ENCODE data around the gene KIF6. TPM values are rescaled to one million over a fixed set of nuclear protein-coding genes. Genes with fewer than 3 reads are reported as not detected.

The KIF6 gene
- total RNA-seq, 2 experiments from 2014 or later, result not detected

DNA sequence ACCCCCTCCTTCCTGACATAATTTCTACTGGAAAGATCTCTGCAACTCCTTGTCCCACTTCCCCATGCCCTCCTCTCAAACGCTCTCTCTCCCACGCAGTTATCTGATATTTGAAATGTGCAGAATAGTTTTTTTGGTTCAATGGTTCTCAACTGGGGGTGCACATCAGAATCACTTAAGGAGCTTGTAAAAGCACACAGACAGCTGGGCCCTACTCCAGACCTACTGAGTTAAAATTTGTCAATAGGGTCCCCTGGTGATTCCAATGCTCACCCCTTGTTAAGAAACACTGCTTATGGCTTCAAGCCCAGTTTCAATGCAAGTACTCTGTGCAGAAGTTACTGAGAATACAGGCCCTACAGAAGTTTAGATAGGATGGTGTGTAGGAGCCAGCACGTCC is 357.5 kb downstream of the KIF6 start:
- Mint-ChIP-seq H3K27me3 (peaks cover 17% of the 10 kb centered on the region), H3K9me3 (no peaks in the 10 kb centered on the region), H3K36me3 (ENCODE audit: low read depth) (no peaks in the 10 kb centered on the region), H3K4me1 (ENCODE audit: low read depth) (no peaks in the 10 kb centered on the region), H3K4me3 (no peak overlapping the region), H3K27ac (no peak overlapping the region)
- intact Hi-C loops (cut with DNase I, micrococcal nuclease), result no loop called here
- H3K27ac ChIP-seq (ENCODE audit: low read depth in 1 of 2, low read length in 2 of 2), result no peak overlapping the region
- no peaks in the 10 kb centered on the region for H3K9me3 ChIP-seq (ENCODE audit: control insufficient read depth in 1 of 2, insufficient read depth in 1 of 2, low read length in 2 of 2)
- POLR2A ChIA-PET, result no interaction called here
- CTCF ChIA-PET, result no interaction called here
- no peaks in the 10 kb centered on the region for H3K4me1 ChIP-seq (ENCODE audit: insufficient read depth, low read length)
- ATAC-seq (ENCODE audit: poor library complexity) (no peak), DNase-seq (no peak)
- TF ChIP-seq, protein P1, sequence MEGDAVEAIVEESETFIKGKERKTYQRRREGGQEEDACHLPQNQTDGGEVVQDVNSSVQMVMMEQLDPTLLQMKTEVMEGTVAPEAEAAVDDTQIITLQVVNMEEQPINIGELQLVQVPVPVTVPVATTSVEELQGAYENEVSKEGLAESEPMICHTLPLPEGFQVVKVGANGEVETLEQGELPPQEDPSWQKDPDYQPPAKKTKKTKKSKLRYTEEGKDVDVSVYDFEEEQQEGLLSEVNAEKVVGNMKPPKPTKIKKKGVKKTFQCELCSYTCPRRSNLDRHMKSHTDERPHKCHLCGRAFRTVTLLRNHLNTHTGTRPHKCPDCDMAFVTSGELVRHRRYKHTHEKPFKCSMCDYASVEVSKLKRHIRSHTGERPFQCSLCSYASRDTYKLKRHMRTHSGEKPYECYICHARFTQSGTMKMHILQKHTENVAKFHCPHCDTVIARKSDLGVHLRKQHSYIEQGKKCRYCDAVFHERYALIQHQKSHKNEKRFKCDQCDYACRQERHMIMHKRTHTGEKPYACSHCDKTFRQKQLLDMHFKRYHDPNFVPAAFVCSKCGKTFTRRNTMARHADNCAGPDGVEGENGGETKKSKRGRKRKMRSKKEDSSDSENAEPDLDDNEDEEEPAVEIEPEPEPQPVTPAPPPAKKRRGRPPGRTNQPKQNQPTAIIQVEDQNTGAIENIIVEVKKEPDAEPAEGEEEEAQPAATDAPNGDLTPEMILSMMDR (IDR thresholded peaks at IDR 0.05), result no peak
- no peak overlapping the region for H3K4me3 ChIP-seq (ENCODE audit: low read length)
- H3K36me3 ChIP-seq (ENCODE audit: insufficient read depth, low read length), result no peaks in the 10 kb centered on the region
- H3K27me3 ChIP-seq (ENCODE audit: control insufficient read depth in 1 of 2, insufficient read depth in 2 of 2, low read length in 2 of 2), result peaks cover 0 to 2% of the 10 kb centered on the region in 2 experiments

DNA sequence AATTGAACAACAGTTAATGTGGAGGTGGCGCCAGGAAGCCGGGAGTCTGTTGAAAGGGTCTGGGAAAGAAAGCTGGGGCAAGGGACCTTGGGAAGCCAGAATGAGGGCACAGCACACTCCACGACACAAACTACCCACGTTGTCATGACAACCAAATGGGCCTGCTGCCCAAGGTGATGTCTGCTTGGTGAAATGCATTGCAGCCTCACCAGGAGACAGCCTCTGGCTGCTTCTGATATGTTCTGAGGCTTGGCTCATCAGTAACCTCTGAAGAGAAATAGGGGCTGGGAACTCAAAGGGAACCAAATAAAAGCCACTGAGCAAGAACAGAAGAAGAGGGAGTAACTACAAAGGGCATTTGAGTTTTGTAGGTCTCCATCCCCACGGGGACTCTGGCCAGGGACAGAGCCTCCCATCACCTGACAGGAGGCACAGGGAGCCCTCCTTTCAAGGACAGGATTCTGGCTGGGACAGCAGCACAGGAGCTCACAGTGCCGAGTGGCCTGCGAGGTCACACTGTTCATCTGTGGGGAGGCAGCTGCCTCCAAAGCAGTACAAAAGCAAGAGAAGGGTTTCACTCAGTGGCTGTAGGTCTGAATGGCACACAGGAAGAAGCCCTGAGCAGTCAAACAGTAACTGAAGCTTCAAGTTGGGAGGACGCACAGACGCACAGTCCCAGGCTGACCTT is 358.1 kb downstream of the KIF6 start:
- Mint-ChIP-seq H3K27me3 (peaks cover 17% of the 10 kb centered on the region), H3K27ac (no peak overlapping the region), H3K36me3 (ENCODE audit: low read depth) (no peaks in the 10 kb centered on the region), H3K4me1 (ENCODE audit: low read depth) (no peaks in the 10 kb centered on the region), H3K4me3 (no peak overlapping the region), H3K9me3 (no peaks in the 10 kb centered on the region)
- no peak for DNase-seq
- Histone ChIP-seq H3K9me3 (ENCODE audit: control insufficient read depth in 1 of 2, insufficient read depth in 1 of 2, low read length in 2 of 2) (no peaks in the 10 kb centered on the region), H3K27ac (ENCODE audit: low read depth in 1 of 2, low read length in 2 of 2) (no peak overlapping the region), H3K27me3 (ENCODE audit: control insufficient read depth in 1 of 2, insufficient read depth in 2 of 2, low read length in 2 of 2) (peaks cover 0 to 2% of the 10 kb centered on the region in 2 experiments), H3K36me3 (ENCODE audit: insufficient read depth, low read length) (no peaks in the 10 kb centered on the region), H3K4me3 (ENCODE audit: low read length) (no peak overlapping the region), H3K4me1 (ENCODE audit: insufficient read depth, low read length) (peaks cover 4% of the 10 kb centered on the region)
- intact Hi-C loops (cut with DNase I, micrococcal nuclease), result no loop called here
- CTCF ChIA-PET, result no interaction called here
- TF ChIP-seq, protein P1 (IDR thresholded peaks at IDR 0.05), result no peak
- POLR2A ChIA-PET, result no interaction called here
- no peak for ATAC-seq (ENCODE audit: poor library complexity)

DNA sequence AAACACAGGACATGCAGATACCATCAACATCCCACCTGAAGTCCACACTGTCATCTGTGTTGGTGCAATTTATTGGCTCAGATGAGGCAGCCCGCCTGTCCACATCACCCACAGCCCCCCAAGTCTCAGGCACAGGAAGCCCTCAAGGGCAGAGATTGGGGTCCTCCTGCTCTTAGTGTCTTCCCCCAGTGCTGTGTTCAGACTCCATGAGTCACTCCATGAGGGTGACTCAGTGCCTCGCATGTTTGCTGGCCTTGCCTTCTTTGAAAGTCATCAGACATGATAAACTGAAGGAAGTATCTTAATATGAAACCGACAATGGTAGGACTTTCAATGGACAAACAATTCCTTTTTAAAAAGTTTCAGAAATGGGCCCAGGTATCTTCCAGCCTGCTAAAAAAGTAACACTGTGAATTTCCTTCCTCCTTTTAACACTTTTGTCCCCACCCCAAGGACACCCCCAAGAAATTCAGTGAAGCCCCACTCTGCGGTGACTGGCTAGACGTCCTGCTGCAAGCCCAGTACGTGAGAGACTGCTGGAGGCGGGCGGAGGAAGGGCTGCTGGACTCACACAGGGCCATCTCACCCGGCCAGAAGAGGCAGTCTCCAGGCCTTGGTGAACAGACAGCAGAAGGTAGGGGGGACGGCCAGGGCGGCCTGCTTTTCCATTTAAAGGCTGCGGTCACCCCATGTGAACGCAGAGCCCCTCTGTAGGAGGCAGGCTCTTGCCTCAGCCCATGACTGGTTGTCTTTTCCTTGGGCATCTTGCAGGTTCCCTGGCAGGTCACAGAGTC is 359.7 kb downstream of the KIF6 start:
- H3K4me1 ChIP-seq (ENCODE audit: insufficient read depth, low read length), result peaks cover 7% of the 10 kb centered on the region
- ChIA-PET POLR2A (no interaction called here), CTCF (no interaction called here)
- intact Hi-C loops (cut with DNase I, micrococcal nuclease), result no loop called here
- no peaks in the 10 kb centered on the region for H3K36me3 Mint-ChIP-seq (ENCODE audit: low read depth)
- H3K4me3 ChIP-seq (ENCODE audit: low read length), result no peak overlapping the region
- H3K27ac ChIP-seq (ENCODE audit: low read depth in 1 of 2, low read length in 2 of 2), result no peak overlapping the region
- peaks cover 0 to 2% of the 10 kb centered on the region in 2 experiments for H3K27me3 ChIP-seq (ENCODE audit: control insufficient read depth in 1 of 2, insufficient read depth in 2 of 2, low read length in 2 of 2)
- no peaks in the 10 kb centered on the region for H3K9me3 ChIP-seq (ENCODE audit: control insufficient read depth in 1 of 2, insufficient read depth in 1 of 2, low read length in 2 of 2)
- H3K9me3 Mint-ChIP-seq, result no peaks in the 10 kb centered on the region
- no peaks in the 10 kb centered on the region for H3K36me3 ChIP-seq (ENCODE audit: insufficient read depth, low read length)
- TF ChIP-seq, protein P1 (IDR thresholded peaks at IDR 0.05), result no peak
- ATAC-seq (ENCODE audit: poor library complexity), result no peak
- peaks cover 21% of the 10 kb centered on the region for H3K27me3 Mint-ChIP-seq
- no peak overlapping the region for H3K27ac Mint-ChIP-seq
- H3K4me3 Mint-ChIP-seq, result no peak overlapping the region
- DNase-seq, result no peak
- H3K4me1 Mint-ChIP-seq (ENCODE audit: low read depth), result peaks cover 4% of the 10 kb centered on the region
